Measurements from ENCODE around the gene MYPN.
"Not testable (repeated sequence)": the region's sequence is repeated elsewhere in the genome, so short reads cannot be mapped to it uniquely, and the experiment has no call there.

The MYPN gene

GRCh38 chr10:68231106-68231816, 122.0 kb downstream of the MYPN start:
- DNase-seq (ENCODE audit: low read depth), result no peak

- no peak for DNase-seq (ENCODE audit: low read depth)
These were observed 122.5 kb downstream of the MYPN start, which contains the start of gene ATOH7 for GRCh38 chr10:68231817-68232251. ATOH7 (minus strand) TSS chr10:68232113; CDS start chr10:68231677, 436 bp downstream.

GRCh38 chr10:68233046-68233445, 123.8 kb downstream of the MYPN start:
- DNase-seq (ENCODE audit: low read depth), result no peak

GRCh38 chr10:68235111-68235510, 125.8 kb downstream of the MYPN start:
- no peak for DNase-seq (ENCODE audit: low read depth)

- no peak for DNase-seq (ENCODE audit: low read depth)
These were observed 126.3 kb downstream of the MYPN start for GRCh38 chr10:68235581-68235980.

GRCh38 chr10:68237173-68237572, 127.9 kb downstream of the MYPN start:
- DNase-seq (ENCODE audit: low read depth), result no peak

GRCh38 chr10:68238371-68238770, 129.1 kb downstream of the MYPN start:
- no peak for DNase-seq (ENCODE audit: low read depth)

- DNase-seq (ENCODE audit: low read depth), result no peak
These were observed 129.8 kb downstream of the MYPN start for GRCh38 chr10:68239069-68239468.

GRCh38 chr10:68239596-68240150, 130.4 kb downstream of the MYPN start:
- DNase-seq (ENCODE audit: low read depth), result no peak

- no peak for DNase-seq (ENCODE audit: low read depth)
These were observed 132.8 kb downstream of the MYPN start for GRCh38 chr10:68242051-68242450.

- DNase-seq (ENCODE audit: low read depth), result not testable (repeated sequence)
These were observed 137.1 kb downstream of the MYPN start for GRCh38 chr10:68246397-68246796.

GRCh38 chr10:68247931-68248330, 138.6 kb downstream of the MYPN start:
- DNase-seq (ENCODE audit: low read depth), result no peak

- no peak for DNase-seq (ENCODE audit: low read depth)
These were observed 140.0 kb downstream of the MYPN start for GRCh38 chr10:68249297-68249696.

GRCh38 chr10:68251151-68251550, 141.9 kb downstream of the MYPN start:
- DNase-seq (ENCODE audit: low read depth), result no peak

- DNase-seq (ENCODE audit: low read depth), result no peak
These were observed 142.6 kb downstream of the MYPN start for GRCh38 chr10:68251625-68252495.

- DNase-seq (ENCODE audit: low read depth), result no peak
These were observed 144.1 kb downstream of the MYPN start for GRCh38 chr10:68253346-68253745.

GRCh38 chr10:68261132-68261856, 152.0 kb downstream of the MYPN start:
- no peak for DNase-seq (ENCODE audit: low read depth)
